ENCODE measurements around the gene BFSP2.

The BFSP2 gene, protein sequence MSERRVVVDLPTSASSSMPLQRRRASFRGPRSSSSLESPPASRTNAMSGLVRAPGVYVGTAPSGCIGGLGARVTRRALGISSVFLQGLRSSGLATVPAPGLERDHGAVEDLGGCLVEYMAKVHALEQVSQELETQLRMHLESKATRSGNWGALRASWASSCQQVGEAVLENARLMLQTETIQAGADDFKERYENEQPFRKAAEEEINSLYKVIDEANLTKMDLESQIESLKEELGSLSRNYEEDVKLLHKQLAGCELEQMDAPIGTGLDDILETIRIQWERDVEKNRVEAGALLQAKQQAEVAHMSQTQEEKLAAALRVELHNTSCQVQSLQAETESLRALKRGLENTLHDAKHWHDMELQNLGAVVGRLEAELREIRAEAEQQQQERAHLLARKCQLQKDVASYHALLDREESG

DNA sequence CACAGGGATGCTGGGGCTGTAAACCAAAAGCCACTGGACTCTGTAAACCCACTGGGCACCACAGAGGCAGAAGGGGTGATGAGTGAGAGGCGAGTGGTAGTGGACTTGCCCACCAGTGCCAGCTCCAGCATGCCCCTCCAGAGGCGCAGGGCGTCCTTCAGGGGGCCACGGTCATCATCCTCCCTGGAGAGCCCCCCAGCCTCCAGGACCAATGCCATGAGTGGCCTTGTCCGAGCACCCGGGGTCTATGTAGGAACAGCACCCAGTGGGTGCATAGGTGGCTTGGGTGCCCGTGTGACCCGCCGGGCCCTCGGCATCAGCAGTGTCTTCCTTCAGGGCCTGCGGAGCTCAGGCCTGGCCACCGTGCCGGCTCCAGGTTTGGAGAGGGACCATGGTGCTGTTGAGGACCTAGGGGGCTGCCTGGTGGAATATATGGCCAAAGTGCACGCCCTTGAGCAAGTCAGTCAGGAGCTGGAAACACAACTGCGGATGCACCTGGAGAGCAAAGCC is at the start of gene BFSP2:
TSS of gene BFSP2 (plus strand) at position 51 of the 510 bp plus-strand sequence. CDS start at position 79, 28 bp downstream.
- H3K4me3 ChIP-seq (ENCODE audit: low read depth, low read length): no peak within 1 kb of the TSS
- no peak for DNase-seq (ENCODE audit: low read depth)
- in situ Hi-C loops (cut with HindIII; ENCODE audit: low sequenced_read_pairs): no loop called here
- TF ChIP-seq CTCF (IDR thresholded peaks at IDR 0.05; ENCODE audit: low read depth, low read length, missing control alignments): no peak

- DNase-seq (ENCODE audit: low read depth): no peak
- TF ChIP-seq CTCF (IDR thresholded peaks at IDR 0.05; ENCODE audit: low read depth, low read length, missing control alignments): no peak
- in situ Hi-C loops (cut with HindIII; ENCODE audit: low sequenced_read_pairs): no loop called here
- no peak overlapping the region for H3K4me3 ChIP-seq (ENCODE audit: low read depth, low read length)
Measured at GRCh38 chr3:133354721-133355120, 45.1 kb upstream of the BFSP2 start.

GRCh38 chr3:133360476-133360875 is 39.4 kb upstream of the BFSP2 start:
- TF ChIP-seq CTCF (IDR thresholded peaks at IDR 0.05; ENCODE audit: low read depth, low read length, missing control alignments): no peak
- in situ Hi-C loops (cut with HindIII; ENCODE audit: low sequenced_read_pairs): no loop called here
- no peak for DNase-seq (ENCODE audit: low read depth)
- H3K4me3 ChIP-seq (ENCODE audit: low read depth, low read length): no peak overlapping the region

DNA sequence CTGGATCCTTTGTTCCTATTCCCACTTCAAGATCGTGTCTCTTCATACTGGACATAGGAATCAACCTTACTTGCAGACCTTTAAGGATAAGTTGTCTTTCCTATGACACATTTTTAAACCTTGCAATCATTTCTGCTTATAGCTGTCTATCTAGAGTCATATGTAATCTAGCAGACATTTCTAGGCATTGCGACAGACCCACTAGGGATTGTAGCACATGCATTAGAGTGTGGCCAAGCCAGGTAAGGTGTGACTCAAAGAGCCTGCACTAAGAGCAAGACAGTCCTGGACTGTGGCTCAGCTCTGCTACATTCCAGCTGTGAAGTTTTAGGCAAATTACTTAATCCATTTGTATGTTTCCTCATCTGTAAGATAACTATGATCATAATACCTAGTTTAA is 38.8 kb upstream of the BFSP2 start:
- no peak for DNase-seq (ENCODE audit: low read depth)
- no peak overlapping the region for H3K4me3 ChIP-seq (ENCODE audit: low read depth, low read length)
- TF ChIP-seq CTCF (IDR thresholded peaks at IDR 0.05; ENCODE audit: low read depth, low read length, missing control alignments): no peak
- in situ Hi-C loops (cut with HindIII; ENCODE audit: low sequenced_read_pairs): no loop called here

GRCh38 chr3:133361435-133361834 is 38.4 kb upstream of the BFSP2 start:
- in situ Hi-C loops (cut with HindIII; ENCODE audit: low sequenced_read_pairs): no loop called here
- no peak for TF ChIP-seq CTCF (IDR thresholded peaks at IDR 0.05; ENCODE audit: low read depth, low read length, missing control alignments)
- DNase-seq (ENCODE audit: low read depth): no peak
- no peak overlapping the region for H3K4me3 ChIP-seq (ENCODE audit: low read depth, low read length)

DNA sequence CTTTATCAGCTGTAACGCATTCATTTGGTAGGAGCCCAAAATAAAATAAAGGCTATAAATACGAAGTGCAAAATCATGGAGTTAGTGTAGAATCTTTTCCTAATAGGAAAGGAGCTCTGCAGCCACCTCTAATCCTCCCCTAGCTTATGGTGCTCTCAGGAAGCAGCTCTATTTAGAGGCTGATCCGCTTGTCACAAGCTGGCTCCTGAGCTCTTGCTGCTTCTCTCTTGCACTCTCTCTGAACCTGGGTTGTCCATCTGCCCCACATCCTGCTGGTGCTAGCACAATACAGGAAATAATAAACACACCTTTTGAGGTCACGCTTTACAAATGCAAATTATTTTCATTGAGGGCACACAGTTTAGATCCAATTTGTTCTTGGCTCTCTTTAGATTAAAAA is 37.3 kb upstream of the BFSP2 start:
- no peak overlapping the region for H3K4me3 ChIP-seq (ENCODE audit: low read depth, low read length)
- in situ Hi-C loops (cut with HindIII; ENCODE audit: low sequenced_read_pairs): no loop called here
- no peak for TF ChIP-seq CTCF (IDR thresholded peaks at IDR 0.05; ENCODE audit: low read depth, low read length, missing control alignments)
- no peak for DNase-seq (ENCODE audit: low read depth)
